ENCODE data around the gene TM2D3. TPM values are rescaled to one million over a fixed set of nuclear protein-coding genes. Genes with fewer than 3 reads are reported as not detected.

The TM2D3 gene
- 10 to 100 TPM; 31.4 to 35.9 (median 32.5) TPM for total RNA-seq (2021; fragmentation: NEBNext Ultra II Directional; extraction: Animal tissue kit (Norgen Biotek cat#: 25700))
- long read RNA-seq, transcript TM2D3-201 (6 exons, 1,381 nt) = minor isoform, 10 of 53 reads
- long read RNA-seq, transcript TM2D3-202 (5 exons, 1,329 nt) = major isoform, 34 of 53 reads
- long read RNA-seq, partial matches to known transcripts = 1 of 53 reads
- long read RNA-seq, other reads (novel, unspliced or antisense) = 2 of 53 reads

- TF ChIP-seq CTCF (IDR thresholded peaks at IDR 0.05) = peak; percentile 90
- peak; percentile 91 for DNase-seq
- H3K27me3 Mint-ChIP-seq (ENCODE audit: insufficient read depth) = no peaks in the 10 kb centered on the region; the same call in 1 of the 2 replicates
- H3K36me3 Mint-ChIP-seq (ENCODE audit: low read depth) = peaks cover 20% of the 10 kb centered on the region
- H3K9me3 Mint-ChIP-seq = no peaks in the 10 kb centered on the region
- peaks cover 33% of the 10 kb centered on the region for H3K4me1 Mint-ChIP-seq (ENCODE audit: low read depth)
- peak within 1 kb of the TSS; percentile 98 for H3K27ac Mint-ChIP-seq
- H3K4me3 Mint-ChIP-seq = peak within 1 kb of the TSS; percentile 92
Observed at GRCh38 chr15:101652098-101652785, at the start of gene TM2D3. TM2D3 (minus strand) TSS chr15:101652381; CDS start chr15:101652361, 20 bp downstream.

GRCh38 chr15:101698314-101698713 is 46.1 kb upstream of the TM2D3 start:
- DNase-seq = peak; percentile 57
- Mint-ChIP-seq H3K4me3 (no peak overlapping the region), H3K27ac (peak overlapping the region; percentile 69), H3K9me3 (no peaks in the 10 kb centered on the region), H3K36me3 (ENCODE audit: low read depth) (peaks cover 56% of the 10 kb centered on the region), H3K27me3 (ENCODE audit: insufficient read depth) (no peaks in the 10 kb centered on the region; the same call in 1 of the 2 replicates), H3K4me1 (ENCODE audit: low read depth) (peaks cover 22% of the 10 kb centered on the region)
- TF ChIP-seq CTCF (IDR thresholded peaks at IDR 0.05) = no peak

- Mint-ChIP-seq H3K36me3 (ENCODE audit: low read depth) (peaks cover 56% of the 10 kb centered on the region), H3K27me3 (ENCODE audit: insufficient read depth) (no peaks in the 10 kb centered on the region; the same call in 1 of the 2 replicates), H3K27ac (no peak overlapping the region), H3K4me3 (no peak overlapping the region), H3K9me3 (no peaks in the 10 kb centered on the region), H3K4me1 (ENCODE audit: low read depth) (peaks cover 19% of the 10 kb centered on the region)
- no peak for TF ChIP-seq CTCF (IDR thresholded peaks at IDR 0.05)
- no peak for DNase-seq
Observed at GRCh38 chr15:101697488-101697887, 45.3 kb upstream of the TM2D3 start.

- no peak overlapping the region for H3K4me3 Mint-ChIP-seq
- H3K9me3 Mint-ChIP-seq = no peaks in the 10 kb centered on the region
Observed at GRCh38 chr15:101696829-101697228, 44.6 kb upstream of the TM2D3 start.

GRCh38 chr15:101694261-101694660 is 42.1 kb upstream of the TM2D3 start:
- Mint-ChIP-seq H3K27ac (no peak overlapping the region), H3K4me3 (no peak overlapping the region), H3K9me3 (no peaks in the 10 kb centered on the region), H3K36me3 (ENCODE audit: low read depth) (peaks cover 41% of the 10 kb centered on the region), H3K27me3 (ENCODE audit: insufficient read depth) (no peaks in the 10 kb centered on the region), H3K4me1 (ENCODE audit: low read depth) (peaks cover 24% of the 10 kb centered on the region)
- DNase-seq = no peak
- no peak; the same call in 1 of the 2 replicates for TF ChIP-seq CTCF (IDR thresholded peaks at IDR 0.05)

More at GRCh38 chr15:101696829-101697228, 44.6 kb upstream of the TM2D3 start:
- TF ChIP-seq CTCF (IDR thresholded peaks at IDR 0.05) = no peak
- DNase-seq = no peak
- no peaks in the 10 kb centered on the region; the same call in 1 of the 2 replicates for H3K27me3 Mint-ChIP-seq (ENCODE audit: insufficient read depth)
- H3K36me3 Mint-ChIP-seq (ENCODE audit: low read depth) = peaks cover 52% of the 10 kb centered on the region
- no peak overlapping the region for H3K27ac Mint-ChIP-seq
- H3K4me1 Mint-ChIP-seq (ENCODE audit: low read depth) = peaks cover 12% of the 10 kb centered on the region
